GM21390 (cell line): ENCODE results near the gene HDHD2.

ENCODE experiments used
- ATAC-seq: cut with Tn5 transposase; IDR thresholded peaks from one replicate; pipeline ENCODE4 v1.9.1; 2021; ENCODE audit not compliant: unreplicated experiment

Gene HDHD2

DNA sequence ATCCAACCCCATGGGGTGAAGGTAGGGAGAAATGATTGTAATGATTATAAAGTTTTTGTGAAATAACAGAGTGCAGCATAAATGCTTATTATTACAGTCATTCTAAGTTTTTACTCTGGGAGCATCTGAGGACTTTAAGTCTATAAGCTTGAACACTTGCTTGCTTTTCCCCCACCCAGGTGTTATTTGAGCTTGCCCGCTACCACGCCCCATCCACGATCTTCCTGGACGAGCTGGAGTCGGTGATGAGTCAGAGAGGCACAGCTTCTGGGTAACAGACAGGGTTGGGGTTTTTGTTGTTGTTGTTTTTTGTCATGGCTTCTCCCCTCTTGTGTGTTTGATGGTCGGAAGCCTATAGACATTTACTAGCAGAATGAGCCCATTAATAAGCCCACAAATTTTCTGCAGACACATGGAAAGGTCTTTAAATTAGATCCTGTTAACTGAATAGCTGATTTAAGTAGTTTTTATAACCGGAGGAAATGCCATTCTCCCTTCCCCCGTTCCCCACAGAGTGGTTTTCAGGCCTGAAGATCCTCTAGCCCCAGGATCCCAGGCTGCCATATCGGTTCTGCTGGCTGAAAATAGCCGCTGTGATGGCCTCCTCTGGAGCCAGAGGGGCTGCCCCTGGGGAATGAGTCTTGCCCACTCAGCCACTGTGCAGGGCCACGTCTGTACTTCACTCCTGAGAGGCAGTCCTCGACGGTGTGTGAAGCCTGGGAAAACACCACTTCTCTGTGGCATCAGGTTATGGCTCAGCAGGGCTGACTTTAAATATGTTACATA lies 75.0 kb downstream of the HDHD2 start:
- ATAC-seq = no peak

DNA sequence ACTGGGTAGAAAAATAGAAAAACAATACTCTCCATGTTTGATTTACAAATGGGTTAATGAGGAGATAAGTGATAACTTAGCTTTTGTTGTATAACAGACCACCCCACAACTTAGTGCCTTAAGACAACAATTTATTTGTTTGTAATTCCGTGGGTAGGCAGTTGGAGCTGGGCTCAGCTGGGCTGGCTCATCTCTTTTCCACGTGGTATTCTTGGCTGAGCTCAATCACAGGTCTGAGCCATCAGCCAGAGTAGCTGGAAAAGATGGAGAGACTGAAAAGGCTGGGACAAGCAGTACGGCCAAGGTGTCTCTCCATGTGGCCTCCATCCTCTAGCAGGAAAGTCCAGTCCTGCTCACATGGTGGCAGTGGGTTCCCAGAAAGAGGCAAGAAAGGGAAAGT lies 82.7 kb downstream of the HDHD2 start:
- ATAC-seq = no peak

DNA sequence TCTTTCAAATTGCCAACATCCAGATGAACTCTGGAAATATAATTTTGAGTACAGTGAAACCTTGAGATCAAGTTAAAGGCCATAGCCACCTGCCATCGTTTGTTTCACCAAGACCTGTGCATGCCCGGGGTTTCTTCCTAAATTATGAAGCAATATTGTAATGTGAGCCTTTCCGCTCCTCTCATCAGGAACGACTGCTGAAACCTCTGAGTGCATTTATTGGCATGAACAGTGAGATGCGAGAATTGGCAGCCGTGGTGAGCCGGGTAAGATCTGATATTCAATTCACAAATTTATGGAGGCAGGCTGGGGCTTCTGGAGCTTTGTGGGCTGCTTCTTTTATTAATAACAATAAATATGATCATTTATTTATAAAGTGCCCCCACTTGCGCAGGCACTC lies 87.2 kb downstream of the HDHD2 start:
- ATAC-seq = no peak

DNA sequence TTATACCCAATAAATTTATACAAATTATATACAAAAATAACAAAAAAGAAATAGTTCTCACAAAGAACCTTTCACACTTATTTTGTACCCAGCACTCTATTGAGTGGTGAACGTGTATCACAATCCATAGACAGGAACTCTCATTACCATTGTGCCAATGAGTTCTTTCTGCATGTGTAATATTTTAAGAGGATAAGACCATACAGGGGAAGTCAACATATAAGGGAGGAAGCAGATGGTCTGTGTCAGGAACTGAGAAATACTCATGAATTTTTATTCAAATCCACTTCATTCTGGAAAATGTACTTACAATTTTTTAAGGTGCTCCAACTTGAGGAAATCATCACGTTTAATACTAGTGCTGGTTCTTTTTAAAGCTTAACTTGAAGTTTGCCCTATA lies 87.8 kb downstream of the HDHD2 start:
- no peak for ATAC-seq
